Stimulated activated CD8-positive, alpha-beta memory T cell treated with anti-CD3 and anti-CD28 coated beads, Interleukin-7, amount 100 ng/mL, for 24 hours (primary cell): ENCODE data around the gene NECAB2.

Experiments
- DNase-seq: peaks from one replicate; pipeline ENCODE4 v3.0.0-alpha.2; 2020; ENCODE audit warnings: low read depth

NECAB2 gene

DNA sequence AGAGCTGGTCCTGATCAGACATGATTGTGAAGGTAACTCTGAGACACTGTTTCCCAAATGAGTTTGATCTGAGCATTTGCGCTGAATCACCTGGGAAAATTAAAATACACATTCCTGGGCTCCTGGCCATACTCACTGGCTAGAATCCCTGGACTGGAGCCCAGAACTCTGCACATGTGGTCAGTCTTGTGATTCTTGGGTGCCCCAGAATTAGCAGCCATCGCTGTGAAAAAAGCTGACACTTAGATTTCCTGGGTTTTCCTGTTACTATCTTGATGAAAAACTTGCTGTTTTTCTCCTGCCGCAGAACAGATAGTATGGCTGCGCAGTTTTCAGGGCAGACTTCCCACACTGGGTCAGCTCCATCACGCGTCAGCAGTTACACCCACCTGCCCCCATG lies 24.6 kb downstream of the NECAB2 start:
- no peak for DNase-seq

DNA sequence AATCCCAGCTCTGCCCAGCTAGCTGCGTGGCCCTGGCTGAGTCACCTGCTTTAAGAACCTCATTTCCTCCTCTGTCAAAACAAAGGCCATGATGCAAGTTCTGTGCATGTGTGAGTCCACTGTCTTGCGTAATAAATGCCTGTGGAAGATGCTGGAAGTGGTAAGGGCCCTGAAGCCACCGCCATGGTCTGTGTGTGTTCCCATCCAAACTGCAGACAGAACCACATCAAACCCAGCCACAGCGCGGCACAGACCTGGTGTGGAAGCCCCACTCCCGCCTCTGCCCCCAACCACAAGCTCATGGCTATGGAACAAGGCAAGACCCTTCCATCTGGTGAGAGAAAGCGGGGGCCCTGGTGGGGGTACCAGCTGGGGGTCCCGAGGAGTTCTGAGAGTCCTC lies 26.0 kb downstream of the NECAB2 start:
- no peak for DNase-seq

- DNase-seq = no peak
Observed at GRCh38 chr16:83994703-83995102, 26.7 kb downstream of the NECAB2 start.

- DNase-seq = no peak
Observed at GRCh38 chr16:83995754-83996153, 27.7 kb downstream of the NECAB2 start.

DNA sequence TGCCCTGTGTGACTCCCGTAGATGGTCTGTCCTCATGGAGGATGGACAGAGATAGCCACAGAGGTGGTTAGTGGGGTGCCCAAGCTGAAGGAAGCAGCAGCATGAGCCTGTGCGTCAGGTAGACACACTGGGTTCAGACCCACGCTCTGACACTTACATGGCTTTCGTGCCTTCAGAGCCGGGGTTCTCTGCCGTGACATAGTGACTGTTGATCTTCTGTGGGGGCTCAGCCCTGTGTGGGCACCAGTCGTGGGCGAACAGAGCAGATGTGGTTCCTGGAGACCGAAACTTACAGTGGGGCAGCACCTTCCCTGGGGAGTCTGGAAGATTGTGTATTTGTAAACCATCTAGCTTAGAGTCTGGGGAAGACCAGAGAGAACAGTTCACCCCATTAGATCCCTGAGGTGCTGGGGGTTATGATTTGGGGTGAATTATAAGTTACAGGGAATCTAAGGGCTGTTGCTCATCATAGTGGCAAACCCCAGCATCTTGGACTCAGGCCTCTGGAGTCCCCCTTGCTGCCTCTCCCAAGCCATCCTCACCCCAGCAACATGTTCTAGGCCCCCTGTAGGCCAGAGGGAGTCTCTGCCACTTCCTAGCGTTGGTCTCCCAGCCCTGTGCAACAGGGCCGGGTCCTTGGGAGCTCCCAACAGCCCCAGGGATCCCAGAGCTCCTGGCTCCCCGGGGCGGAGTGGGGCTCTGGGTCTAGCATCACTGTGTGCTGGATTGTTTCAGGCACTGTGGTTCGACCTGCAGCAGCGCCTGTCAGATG lies 28.6 kb downstream of the NECAB2 start:
- no peak for DNase-seq

DNA sequence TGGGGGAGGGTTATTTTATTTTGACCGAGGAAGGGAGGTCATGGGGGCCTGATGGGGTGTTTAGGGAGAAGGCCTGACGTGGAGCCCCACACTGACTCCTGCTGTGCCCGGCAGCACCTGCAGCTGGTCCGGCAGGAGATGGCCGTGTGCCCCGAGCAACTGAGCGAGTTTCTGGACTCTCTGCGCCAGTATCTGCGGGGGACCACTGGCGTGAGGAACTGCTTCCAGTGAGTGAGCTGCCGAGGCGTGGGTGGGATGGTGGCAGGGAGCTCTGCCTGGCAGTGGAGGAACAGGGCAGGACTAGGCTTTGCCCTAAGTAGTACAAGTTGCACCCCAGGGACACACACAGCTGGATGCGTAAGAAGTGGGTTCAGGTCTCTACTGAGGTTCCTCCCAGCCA lies 30.0 kb downstream of the NECAB2 start:
- DNase-seq = no peak

- no peak for DNase-seq
Observed at GRCh38 chr16:84000989-84001642, 33.1 kb downstream of the NECAB2 start.

DNA sequence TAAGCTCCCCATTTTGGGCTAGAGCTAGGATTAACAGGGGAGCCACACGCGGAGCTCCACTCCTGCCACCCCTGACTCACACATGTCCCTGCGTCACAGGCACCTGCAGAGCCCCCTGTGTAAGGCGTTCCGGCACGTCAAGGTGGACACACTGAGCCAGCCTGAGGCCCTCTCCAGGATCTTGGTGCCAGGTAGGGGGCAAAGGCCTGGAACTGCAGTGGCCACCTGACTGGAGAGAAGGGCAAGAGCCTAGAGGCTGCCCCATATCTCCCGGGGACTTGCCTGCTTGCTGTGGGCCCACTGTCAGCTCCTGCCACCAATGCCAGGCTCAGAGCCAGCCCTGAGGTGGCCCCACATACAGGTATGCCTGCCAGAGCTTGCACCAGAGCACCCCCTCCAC lies 33.7 kb downstream of the NECAB2 start:
- no peak for DNase-seq

- DNase-seq = no peak
Observed at GRCh38 chr16:84003038-84003437, 35.0 kb downstream of the NECAB2 start.

GRCh38 chr16:84004442-84004841 lies 36.4 kb downstream of the NECAB2 start:
- no peak for DNase-seq

GRCh38 chr16:84005391-84005790 lies 37.3 kb downstream of the NECAB2 start:
- no peak for DNase-seq

DNA sequence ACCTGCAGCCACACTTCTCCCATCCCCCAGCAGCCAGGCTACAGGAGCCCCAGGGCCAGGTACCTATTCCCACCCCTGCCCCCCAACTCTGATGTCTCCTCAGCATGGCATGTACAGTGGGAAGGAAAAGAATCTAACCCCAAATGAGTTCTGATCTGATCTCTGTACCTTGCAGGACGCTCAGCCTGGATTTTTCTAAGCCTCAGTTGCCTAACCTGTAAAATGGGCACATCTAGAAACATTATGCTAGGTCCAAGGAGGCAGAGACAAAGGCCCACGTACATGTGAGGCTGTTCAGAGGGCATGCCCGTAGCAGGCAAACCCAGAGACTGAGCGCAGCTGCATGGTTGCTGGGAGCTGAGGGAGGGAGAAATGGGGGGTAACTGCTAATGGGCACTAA lies 39.5 kb downstream of the NECAB2 start:
- DNase-seq = no peak

- no peak for DNase-seq
Observed at GRCh38 chr16:84007965-84008364, 39.9 kb downstream of the NECAB2 start.

- no peak for DNase-seq
Observed at GRCh38 chr16:84009282-84009681, 41.2 kb downstream of the NECAB2 start.

- peak; percentile 21 for DNase-seq
Observed at GRCh38 chr16:84013787-84014569, 45.9 kb downstream of the NECAB2 start.

DNA sequence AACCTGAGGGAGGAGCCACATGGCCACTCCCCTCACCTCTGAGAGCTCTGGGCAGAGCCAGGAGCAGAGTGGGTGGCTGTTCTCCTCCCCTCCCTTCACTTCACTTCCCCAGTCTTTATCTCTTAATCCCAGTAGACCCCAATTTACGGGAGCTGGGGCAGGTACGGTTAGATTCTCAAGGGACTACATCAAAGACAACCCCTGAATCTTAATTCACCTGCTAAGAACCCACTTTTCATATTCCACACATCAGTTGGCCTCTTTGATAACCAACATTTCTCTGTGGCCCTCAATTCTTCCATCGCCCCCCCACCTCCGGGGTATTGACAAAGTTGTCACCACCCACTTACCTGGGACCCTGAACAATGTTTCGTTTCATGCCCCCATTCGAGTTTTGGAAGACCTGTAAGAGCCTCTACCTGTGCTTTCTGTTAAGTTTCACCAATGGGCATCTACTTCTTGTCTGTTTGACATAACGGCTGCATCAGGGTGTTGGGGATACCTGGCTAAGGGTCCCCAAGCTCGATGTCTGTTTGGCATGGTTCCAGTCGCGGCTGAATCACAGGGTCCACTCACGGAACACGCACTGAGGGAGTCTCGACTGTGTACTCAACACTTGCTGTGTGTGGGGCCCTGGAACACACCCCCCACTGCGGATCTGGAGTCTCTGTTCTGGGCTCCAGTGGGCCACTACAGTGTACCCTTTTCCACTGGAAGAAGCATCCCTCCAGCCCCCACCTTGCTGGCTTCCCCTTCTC lies 46.7 kb downstream of the NECAB2 start:
- DNase-seq = no peak

- no peak for DNase-seq
Observed at GRCh38 chr16:84015399-84015798, 47.4 kb downstream of the NECAB2 start.

DNA sequence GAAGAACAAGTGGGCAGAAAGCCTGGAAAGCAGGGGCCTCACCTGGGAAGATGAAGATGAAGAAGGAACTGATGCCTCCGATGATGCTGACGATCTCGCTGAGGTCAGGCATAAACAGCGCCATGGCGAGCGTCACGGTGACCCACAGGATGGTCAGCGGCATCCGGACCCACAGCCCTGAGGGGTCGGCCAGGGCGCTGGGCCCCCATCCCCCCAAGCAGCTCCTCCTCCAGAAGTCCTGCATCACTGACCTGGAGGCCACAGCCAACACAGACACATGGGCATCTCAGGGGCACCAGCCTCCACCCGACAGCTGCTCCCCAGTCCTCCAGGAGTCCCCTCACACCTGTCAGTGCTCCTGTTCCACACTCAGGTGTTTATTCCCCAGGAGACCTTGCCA lies 48.4 kb downstream of the NECAB2 start:
- no peak for DNase-seq

GRCh38 chr16:84018710-84019109 lies 50.7 kb downstream of the NECAB2 start:
- no peak for DNase-seq

GRCh38 chr16:84020353-84020752 lies 52.3 kb downstream of the NECAB2 start:
- DNase-seq = no peak

GRCh38 chr16:84021488-84021887 lies 53.4 kb downstream of the NECAB2 start:
- DNase-seq = no peak

DNA sequence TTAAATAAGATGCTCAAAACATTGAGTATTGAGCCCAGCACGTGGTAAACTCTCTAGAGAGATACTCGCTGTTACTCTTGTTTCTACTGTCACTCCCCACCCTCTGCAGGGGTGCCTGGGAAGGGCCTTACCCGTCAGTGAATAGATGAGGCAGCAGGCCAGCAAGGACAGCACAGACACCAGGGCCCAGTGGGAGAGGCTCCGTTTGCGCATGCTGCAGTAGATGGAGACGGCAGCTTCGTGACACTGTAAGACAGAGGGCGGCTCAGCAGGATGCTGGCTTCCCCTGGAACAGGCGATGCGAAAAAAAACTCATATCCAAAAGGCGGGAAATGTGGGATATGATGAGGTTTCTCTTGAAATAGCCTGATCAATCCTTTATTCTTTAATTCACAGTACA lies 54.6 kb downstream of the NECAB2 start:
- no peak for DNase-seq
